Measurements from ENCODE around the gene GPC5. TPM values are rescaled to one million over a fixed set of nuclear protein-coding genes. Genes with fewer than 3 reads are reported as not detected.

Gene GPC5
- total RNA-seq, 2 donors from 2014 or later: not detected

- Histone ChIP-seq H3K4me3 (no peak overlapping the region), H3K36me3 (replicated peaks in 1 of 2; ENCODE audit: insufficient read depth in 1 of 2, low read depth in 2 of 2) (no peaks in the 10 kb centered on the region), H3K27me3 (no peaks in the 10 kb centered on the region), H3K27ac (no peak overlapping the region), H3K4me1 (no peaks in the 10 kb centered on the region), H3K9me3 (no peaks in the 10 kb centered on the region)
- ATAC-seq (no peak), DNase-seq (no peak)
- intact Hi-C loops (cut with DNase I): no loop called here
- 33 to 39% methylated on average over 10 of the region's 10 CpGs for WGBS, 2 donors
- TF ChIP-seq, protein P1, sequence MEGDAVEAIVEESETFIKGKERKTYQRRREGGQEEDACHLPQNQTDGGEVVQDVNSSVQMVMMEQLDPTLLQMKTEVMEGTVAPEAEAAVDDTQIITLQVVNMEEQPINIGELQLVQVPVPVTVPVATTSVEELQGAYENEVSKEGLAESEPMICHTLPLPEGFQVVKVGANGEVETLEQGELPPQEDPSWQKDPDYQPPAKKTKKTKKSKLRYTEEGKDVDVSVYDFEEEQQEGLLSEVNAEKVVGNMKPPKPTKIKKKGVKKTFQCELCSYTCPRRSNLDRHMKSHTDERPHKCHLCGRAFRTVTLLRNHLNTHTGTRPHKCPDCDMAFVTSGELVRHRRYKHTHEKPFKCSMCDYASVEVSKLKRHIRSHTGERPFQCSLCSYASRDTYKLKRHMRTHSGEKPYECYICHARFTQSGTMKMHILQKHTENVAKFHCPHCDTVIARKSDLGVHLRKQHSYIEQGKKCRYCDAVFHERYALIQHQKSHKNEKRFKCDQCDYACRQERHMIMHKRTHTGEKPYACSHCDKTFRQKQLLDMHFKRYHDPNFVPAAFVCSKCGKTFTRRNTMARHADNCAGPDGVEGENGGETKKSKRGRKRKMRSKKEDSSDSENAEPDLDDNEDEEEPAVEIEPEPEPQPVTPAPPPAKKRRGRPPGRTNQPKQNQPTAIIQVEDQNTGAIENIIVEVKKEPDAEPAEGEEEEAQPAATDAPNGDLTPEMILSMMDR (IDR thresholded peaks at IDR 0.05): no peak
- no peak for TF ChIP-seq POLR2A (IDR thresholded peaks at IDR 0.05)
Measured at GRCh38 chr13:91652404-91653301, 254.2 kb downstream of the GPC5 start.

GRCh38 chr13:91655731-91656130 is 257.3 kb downstream of the GPC5 start:
- Histone ChIP-seq H3K27ac (no peak overlapping the region), H3K27me3 (no peaks in the 10 kb centered on the region), H3K4me3 (no peak overlapping the region), H3K9me3 (no peaks in the 10 kb centered on the region), H3K4me1 (no peaks in the 10 kb centered on the region), H3K36me3 (replicated peaks in 1 of 2; ENCODE audit: insufficient read depth in 1 of 2, low read depth in 2 of 2) (no peaks in the 10 kb centered on the region)
- ATAC-seq (no peak), DNase-seq (no peak)
- 73 to 75% methylated on average over 4 of the region's 4 CpGs for WGBS, 2 donors
- intact Hi-C loops (cut with DNase I): no loop called here
- TF ChIP-seq, protein P1 (IDR thresholded peaks at IDR 0.05): no peak
- no peak for TF ChIP-seq POLR2A (IDR thresholded peaks at IDR 0.05)

- no peak for ATAC-seq
- Histone ChIP-seq H3K36me3 (replicated peaks in 1 of 2; ENCODE audit: insufficient read depth in 1 of 2, low read depth in 2 of 2) (no peaks in the 10 kb centered on the region), H3K9me3 (no peaks in the 10 kb centered on the region), H3K4me3 (no peak overlapping the region), H3K27me3 (no peaks in the 10 kb centered on the region), H3K27ac (no peak overlapping the region), H3K4me1 (no peaks in the 10 kb centered on the region)
- no peak for DNase-seq
- intact Hi-C loops (cut with DNase I): no loop called here
- TF ChIP-seq POLR2A (IDR thresholded peaks at IDR 0.05): no peak
- WGBS, 2 donors: 67% methylated on average over 2 of the region's 2 CpGs
Measured at GRCh38 chr13:91657283-91657682, 258.9 kb downstream of the GPC5 start.

- no peak overlapping the region for H3K4me3 ChIP-seq
- no peaks in the 10 kb centered on the region for H3K36me3 ChIP-seq (replicated peaks in 1 of 2; ENCODE audit: insufficient read depth in 1 of 2, low read depth in 2 of 2)
- no peaks in the 10 kb centered on the region for H3K27me3 ChIP-seq
- DNase-seq: no peak
- ATAC-seq: no peak
- WGBS, 2 donors: 67 to 72% methylated on average over 4 of the region's 4 CpGs
- H3K27ac ChIP-seq: no peak overlapping the region
- H3K4me1 ChIP-seq: no peaks in the 10 kb centered on the region
- no peak for TF ChIP-seq POLR2A (IDR thresholded peaks at IDR 0.05)
- TF ChIP-seq, protein P1 (IDR thresholded peaks at IDR 0.05): no peak
- intact Hi-C loops (cut with DNase I): no loop called here
- no peaks in the 10 kb centered on the region for H3K9me3 ChIP-seq
Measured at GRCh38 chr13:91659256-91660075, 261.0 kb downstream of the GPC5 start.

DNA sequence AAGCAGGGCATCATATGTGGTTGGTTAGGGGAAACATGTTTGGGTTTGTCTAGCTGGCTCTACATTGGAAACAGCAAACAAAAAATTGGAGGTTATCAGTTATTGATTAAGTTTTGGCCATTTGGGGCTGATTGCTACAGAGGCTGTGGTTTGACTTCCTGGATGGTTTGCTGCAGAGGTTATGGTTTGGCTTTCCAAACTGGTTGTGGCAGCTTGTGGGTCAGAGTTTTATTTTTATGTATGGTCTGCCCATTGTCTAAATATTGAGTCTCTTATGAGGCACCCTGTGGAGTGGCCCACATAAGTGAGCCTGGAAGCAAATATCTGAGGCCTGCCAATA is 261.6 kb downstream of the GPC5 start:
- intact Hi-C loops (cut with DNase I): no loop called here
- no peak for ATAC-seq

More for the DNA sequence above, 261.6 kb downstream of the GPC5 start:
- Histone ChIP-seq H3K27me3 (no peaks in the 10 kb centered on the region), H3K9me3 (no peaks in the 10 kb centered on the region), H3K4me3 (no peak overlapping the region), H3K27ac (no peak overlapping the region), H3K36me3 (replicated peaks in 1 of 2; ENCODE audit: insufficient read depth in 1 of 2, low read depth in 2 of 2) (no peaks in the 10 kb centered on the region), H3K4me1 (no peaks in the 10 kb centered on the region)
- DNase-seq: no peak
- no peak for TF ChIP-seq POLR2A (IDR thresholded peaks at IDR 0.05)
- TF ChIP-seq, protein P1 (IDR thresholded peaks at IDR 0.05): no peak
